Measurements from ENCODE around the gene HLF. TPM values are rescaled to one million over a fixed set of nuclear protein-coding genes. Genes with fewer than 3 reads are reported as not detected.

Gene HLF, protein sequence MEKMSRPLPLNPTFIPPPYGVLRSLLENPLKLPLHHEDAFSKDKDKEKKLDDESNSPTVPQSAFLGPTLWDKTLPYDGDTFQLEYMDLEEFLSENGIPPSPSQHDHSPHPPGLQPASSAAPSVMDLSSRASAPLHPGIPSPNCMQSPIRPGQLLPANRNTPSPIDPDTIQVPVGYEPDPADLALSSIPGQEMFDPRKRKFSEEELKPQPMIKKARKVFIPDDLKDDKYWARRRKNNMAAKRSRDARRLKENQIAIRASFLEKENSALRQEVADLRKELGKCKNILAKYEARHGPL
- total RNA-seq (1 to 10 TPM in 1 of 5 experiments, under 1 TPM in 4; 0.19 to 2.6 (median 0.48) TPM), polyA plus RNA-seq (under 1 TPM in 1 of 2 donors, not detected in 1; 0.18 TPM), total RNA-seq (not detected)

DNA sequence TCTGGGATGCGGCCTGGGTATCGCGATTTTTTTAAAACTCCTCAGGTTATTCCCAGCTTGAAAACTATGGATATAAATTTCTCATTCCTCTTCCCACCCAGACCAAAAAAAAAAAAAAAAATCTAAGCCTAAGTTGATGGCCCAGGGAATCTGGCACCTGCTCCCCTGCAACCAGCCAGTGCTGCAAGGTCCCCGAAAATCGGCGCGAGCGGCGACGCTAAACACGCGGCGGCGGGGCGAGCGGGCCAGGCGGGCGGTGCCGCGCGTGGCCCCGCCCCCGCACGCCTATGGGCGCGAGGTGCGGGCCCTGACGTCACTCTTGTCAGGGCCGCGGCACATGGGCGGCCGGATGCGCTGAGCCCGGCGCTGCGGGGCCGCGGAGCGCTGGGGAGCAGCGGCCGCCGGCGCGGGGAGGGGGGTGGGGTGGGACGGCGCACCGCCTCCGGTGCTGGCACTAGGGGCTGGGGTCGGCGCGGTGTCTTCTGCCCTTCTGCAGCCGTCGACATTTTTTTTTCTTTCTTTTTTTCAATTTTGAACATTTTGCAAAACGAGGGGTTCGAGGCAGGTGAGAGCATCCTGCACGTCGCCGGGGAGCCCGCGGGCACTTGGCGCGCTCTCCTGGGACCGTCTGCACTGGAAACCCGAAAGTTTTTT, at the start of gene HLF:
TSS of gene HLF (plus strand) at position 316 of the 654 bp plus-strand sequence. CDS start 525 bp downstream, outside the sequence.
- H3K27me3 ChIP-seq (ENCODE audit: control insufficient read depth in 2 of 2, insufficient read depth in 2 of 2, low read length in 2 of 2) = peaks cover 13 to 29% of the 10 kb centered on the region in 2 donors
- peak within 1 kb of the TSS; percentile 74 to 85 (median 80) for H3K4me3 Mint-ChIP-seq
- intact Hi-C loops (cut with micrococcal nuclease) = loop anchor here (1.0 to 10.0 kb wide), 7 partner anchors 26 to 1570 kb away; partner anchors contain the start of genes COX11 (in 2 of the 2), STXBP4 (in 2 of the 2), C17orf67 (in 1 of the 2) and DGKE (in 1 of the 2)

GRCh38 chr17:55215711-55216110, 49.0 kb upstream of the HLF start:
- Mint-ChIP-seq H3K36me3 (no peaks in the 10 kb centered on the region), H3K27me3 (peaks cover 8 to 18% (median 14%) of the 10 kb centered on the region in 5 donors), H3K27ac (no peak overlapping the region), H3K4me3 (no peak overlapping the region), H3K4me1 (peaks cover 0 to 2% (median 0%) of the 10 kb centered on the region in 7 donors), H3K9me3 (peaks cover 0 to 3% (median 0%) of the 10 kb centered on the region in 11 donors)
- no peaks in the 10 kb centered on the region for H3K4me1 ChIP-seq (ENCODE audit: control insufficient read depth in 2 of 2, insufficient read depth in 2 of 2, low read length in 2 of 2)
- intact Hi-C loops (cut with micrococcal nuclease) = no loop called here
- no peak overlapping the region for H3K4me3 ChIP-seq (ENCODE audit: low read length)
- DNase-seq (no peak), ATAC-seq (no peak)
- no peaks in the 10 kb centered on the region for H3K36me3 ChIP-seq (ENCODE audit: control insufficient read depth in 2 of 3, insufficient read depth in 3 of 3, low read length in 3 of 3)
- CTCF ChIA-PET = interaction anchor here (0.7 kb wide), 1 partner anchor 12 kb away, joined by 7 read pairs; no protein-coding TSS in a partner anchor
- no peak overlapping the region for H3K27ac ChIP-seq (ENCODE audit: low read depth, low read length)
- no peaks in the 10 kb centered on the region for H3K9me3 ChIP-seq (ENCODE audit: control insufficient read depth in 2 of 3, low read length in 3 of 3)
- no peaks in the 10 kb centered on the region for H3K27me3 ChIP-seq (ENCODE audit: control insufficient read depth in 2 of 2, insufficient read depth in 2 of 2, low read length in 2 of 2)
- POLR2A ChIA-PET = no interaction called here

More for the DNA sequence above, at the start of gene HLF:
- CTCF ChIA-PET = interaction anchor here (0.7 kb wide), 1 partner anchor 339 kb away, joined by 6 read pairs; no protein-coding TSS in a partner anchor
- ATAC-seq (peak; percentile 96), DNase-seq (peak; percentile 34 to 78 (median 68))
- Mint-ChIP-seq H3K36me3 (no peaks in the 10 kb centered on the region), H3K4me1 (peaks cover 8 to 37% (median 21%) of the 10 kb centered on the region in 7 donors), H3K27me3 (peaks cover 50 to 90% (median 72%) of the 10 kb centered on the region in 5 donors), H3K27ac (peak within 1 kb of the TSS in 2 of 9 donors; percentile 41 to 49), H3K9me3 (peaks cover 0 to 10% (median 5%) of the 10 kb centered on the region in 11 donors)
- H3K36me3 ChIP-seq (ENCODE audit: control insufficient read depth in 2 of 3, insufficient read depth in 3 of 3, low read length in 3 of 3) = no peaks in the 10 kb centered on the region
- POLR2A ChIA-PET = interaction anchor here (1.7 kb wide), 1 partner anchor 27 kb away, joined by 10 read pairs; no protein-coding TSS in a partner anchor
- H3K4me3 ChIP-seq (ENCODE audit: low read length) = peak within 1 kb of the TSS; percentile 58
- peaks cover 15% of the 10 kb centered on the region in 2 donors for H3K4me1 ChIP-seq (ENCODE audit: control insufficient read depth in 2 of 2, insufficient read depth in 2 of 2, low read length in 2 of 2)
- peaks cover 0 to 8% (median 0%) of the 10 kb centered on the region in 3 experiments for H3K9me3 ChIP-seq (ENCODE audit: control insufficient read depth in 2 of 3, low read length in 3 of 3)
- no peak within 1 kb of the TSS for H3K27ac ChIP-seq (ENCODE audit: low read depth, low read length)

DNA sequence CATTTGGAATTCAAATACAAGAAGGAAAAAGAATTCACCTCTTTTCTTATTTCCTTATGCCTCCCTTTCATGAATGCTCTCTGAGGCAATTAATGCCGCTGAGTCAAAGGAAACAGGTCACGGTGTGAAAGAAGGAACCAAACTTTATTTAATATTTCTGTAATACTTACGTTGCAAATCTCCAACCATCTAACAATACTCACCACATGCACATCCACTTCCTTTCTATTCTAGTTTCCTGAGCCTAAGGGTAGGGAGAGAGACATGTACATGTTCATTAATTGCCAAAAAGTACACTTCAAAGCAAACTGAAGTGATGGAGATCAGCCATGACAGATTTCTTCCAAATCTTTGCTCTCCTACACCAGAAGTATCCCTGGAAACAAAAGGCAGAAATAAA, 47.9 kb upstream of the HLF start:
- H3K27ac Mint-ChIP-seq = no peak overlapping the region
- peaks cover 0 to 3% (median 0%) of the 10 kb centered on the region in 11 donors for H3K9me3 Mint-ChIP-seq
- H3K4me3 Mint-ChIP-seq = no peak overlapping the region
- POLR2A ChIA-PET = no interaction called here
- H3K4me1 Mint-ChIP-seq = peaks cover 0 to 2% (median 0%) of the 10 kb centered on the region in 7 donors
- Histone ChIP-seq H3K4me3 (ENCODE audit: low read length) (no peak overlapping the region), H3K4me1 (ENCODE audit: control insufficient read depth in 2 of 2, insufficient read depth in 2 of 2, low read length in 2 of 2) (no peaks in the 10 kb centered on the region), H3K9me3 (ENCODE audit: control insufficient read depth in 2 of 3, low read length in 3 of 3) (no peaks in the 10 kb centered on the region), H3K27me3 (ENCODE audit: control insufficient read depth in 2 of 2, insufficient read depth in 2 of 2, low read length in 2 of 2) (no peaks in the 10 kb centered on the region), H3K36me3 (ENCODE audit: control insufficient read depth in 2 of 3, insufficient read depth in 3 of 3, low read length in 3 of 3) (no peaks in the 10 kb centered on the region), H3K27ac (ENCODE audit: low read depth, low read length) (no peak overlapping the region)
- H3K36me3 Mint-ChIP-seq = no peaks in the 10 kb centered on the region
- DNase-seq (no peak), ATAC-seq (no peak)
- H3K27me3 Mint-ChIP-seq = peaks cover 8 to 20% (median 17%) of the 10 kb centered on the region in 5 donors
- intact Hi-C loops (cut with micrococcal nuclease) = no loop called here
- CTCF ChIA-PET = no interaction called here

GRCh38 chr17:55219459-55219858, 45.3 kb upstream of the HLF start:
- Mint-ChIP-seq H3K4me1 (peaks cover 0 to 2% (median 0%) of the 10 kb centered on the region in 7 donors), H3K36me3 (no peaks in the 10 kb centered on the region), H3K27me3 (peaks cover 14 to 33% (median 23%) of the 10 kb centered on the region in 5 donors), H3K27ac (no peak overlapping the region), H3K9me3 (peaks cover 0 to 3% (median 0%) of the 10 kb centered on the region in 11 donors), H3K4me3 (no peak overlapping the region)
- H3K9me3 ChIP-seq (ENCODE audit: control insufficient read depth in 2 of 3, low read length in 3 of 3) = no peaks in the 10 kb centered on the region
- intact Hi-C loops (cut with micrococcal nuclease) = no loop called here
- no peak for ATAC-seq
- H3K4me3 ChIP-seq (ENCODE audit: low read length) = no peak overlapping the region
- ChIA-PET POLR2A (no interaction called here), CTCF (no interaction called here)
- no peaks in the 10 kb centered on the region for H3K27me3 ChIP-seq (ENCODE audit: control insufficient read depth in 2 of 2, insufficient read depth in 2 of 2, low read length in 2 of 2)
- no peaks in the 10 kb centered on the region for H3K36me3 ChIP-seq (ENCODE audit: control insufficient read depth in 2 of 3, insufficient read depth in 3 of 3, low read length in 3 of 3)
- DNase-seq = no peak
- H3K27ac ChIP-seq (ENCODE audit: low read depth, low read length) = no peak overlapping the region
- H3K4me1 ChIP-seq (ENCODE audit: control insufficient read depth in 2 of 2, insufficient read depth in 2 of 2, low read length in 2 of 2) = no peaks in the 10 kb centered on the region

DNA sequence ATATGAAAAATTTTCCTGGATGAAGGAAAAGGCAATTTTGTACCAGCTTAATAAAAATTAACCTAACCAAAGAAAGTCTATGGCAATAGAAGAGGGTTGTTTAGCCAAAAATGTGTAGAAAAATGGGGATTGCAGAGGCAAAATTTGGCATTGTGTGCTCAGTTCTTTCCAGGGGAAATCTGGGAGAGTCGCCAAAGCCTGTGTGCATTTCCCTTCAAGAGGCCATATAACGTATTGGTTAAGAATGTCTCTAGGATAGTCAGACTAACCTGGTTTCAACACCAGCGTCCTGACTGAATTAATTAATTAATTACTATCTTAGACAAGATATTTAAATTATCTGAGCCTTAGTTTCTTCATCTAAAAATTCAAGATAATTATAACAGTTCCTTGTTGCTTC, 44.8 kb upstream of the HLF start:
- CTCF ChIA-PET = no interaction called here
- Histone ChIP-seq H3K27ac (ENCODE audit: low read depth, low read length) (no peak overlapping the region), H3K9me3 (ENCODE audit: control insufficient read depth in 2 of 3, low read length in 3 of 3) (no peaks in the 10 kb centered on the region), H3K4me3 (ENCODE audit: low read length) (no peak overlapping the region), H3K4me1 (ENCODE audit: control insufficient read depth in 2 of 2, insufficient read depth in 2 of 2, low read length in 2 of 2) (no peaks in the 10 kb centered on the region), H3K27me3 (ENCODE audit: control insufficient read depth in 2 of 2, insufficient read depth in 2 of 2, low read length in 2 of 2) (no peaks in the 10 kb centered on the region), H3K36me3 (ENCODE audit: control insufficient read depth in 2 of 3, insufficient read depth in 3 of 3, low read length in 3 of 3) (no peaks in the 10 kb centered on the region)
- Mint-ChIP-seq H3K27me3 (peaks cover 14 to 35% (median 23%) of the 10 kb centered on the region in 5 donors), H3K4me3 (no peak overlapping the region), H3K9me3 (peaks cover 0 to 3% (median 0%) of the 10 kb centered on the region in 11 donors), H3K4me1 (peaks cover 0 to 2% (median 0%) of the 10 kb centered on the region in 7 donors), H3K27ac (no peak overlapping the region), H3K36me3 (no peaks in the 10 kb centered on the region)
- POLR2A ChIA-PET = no interaction called here
- DNase-seq (no peak), ATAC-seq (no peak)
- intact Hi-C loops (cut with micrococcal nuclease) = no loop called here

- no peaks in the 10 kb centered on the region for H3K4me1 ChIP-seq (ENCODE audit: control insufficient read depth in 2 of 2, insufficient read depth in 2 of 2, low read length in 2 of 2)
- POLR2A ChIA-PET = no interaction called here
- ATAC-seq = no peak
These were observed 41.2 kb upstream of the HLF start for GRCh38 chr17:55223524-55223923.

More at GRCh38 chr17:55223524-55223923, 41.2 kb upstream of the HLF start:
- Histone ChIP-seq H3K4me3 (ENCODE audit: low read length) (no peak overlapping the region), H3K27me3 (ENCODE audit: control insufficient read depth in 2 of 2, insufficient read depth in 2 of 2, low read length in 2 of 2) (no peaks in the 10 kb centered on the region), H3K36me3 (ENCODE audit: control insufficient read depth in 2 of 3, insufficient read depth in 3 of 3, low read length in 3 of 3) (no peaks in the 10 kb centered on the region), H3K27ac (ENCODE audit: low read depth, low read length) (no peak overlapping the region), H3K9me3 (ENCODE audit: control insufficient read depth in 2 of 3, low read length in 3 of 3) (no peaks in the 10 kb centered on the region)
- H3K4me1 Mint-ChIP-seq = no peaks in the 10 kb centered on the region
- CTCF ChIA-PET = no interaction called here
- intact Hi-C loops (cut with micrococcal nuclease) = no loop called here
- peaks cover 20 to 27% (median 23%) of the 10 kb centered on the region in 5 donors for H3K27me3 Mint-ChIP-seq
- peaks cover 0 to 5% (median 0%) of the 10 kb centered on the region in 11 donors for H3K9me3 Mint-ChIP-seq
- no peak for DNase-seq
- H3K4me3 Mint-ChIP-seq = no peak overlapping the region
- H3K36me3 Mint-ChIP-seq = no peaks in the 10 kb centered on the region
- H3K27ac Mint-ChIP-seq = no peak overlapping the region
